Neural cell (in vitro differentiated cells): ENCODE results near the gene CTU1. TPM values are rescaled to one million over a fixed set of nuclear protein-coding genes. Genes with fewer than 3 reads are reported as not detected.

Source experiments
- H2AFZ ChIP-seq: fragments of 200-600, 300-800 bp; sonication (generic), shearing (Covaris generic); 2 replicates; pipeline ENCODE4 v1.6.0; 2014; ENCODE audit warnings: low read depth, mild to moderate bottlenecking, antibody characterized with exemption, low read length, moderate library complexity
- H3F3A ChIP-seq: fragments of 200-600 bp; shearing (Covaris generic); 2 replicates; pipeline ENCODE4 v1.6.1; 2016; ENCODE audit warnings: mild to moderate bottlenecking, moderate library complexity, mixed read lengths, antibody characterized with exemption, low read length; ENCODE audit not compliant: insufficient read depth, poor library complexity, severe bottlenecking
- H3K27ac ChIP-seq: fragments of 200-600, 300-800 bp; sonication (generic), shearing (Covaris generic); 2 replicates; pipeline ENCODE4 v1.5.1; 2014; ENCODE audit warnings: mild to moderate bottlenecking, low read length, moderate library complexity
- H3K27me3 ChIP-seq: fragments of 300-800, 200-600 bp; sonication (generic), shearing (Covaris generic); 2 replicates; pipeline ENCODE4 v1.6.0; 2014; ENCODE audit warnings: mild to moderate bottlenecking, low read depth, low read length, moderate library complexity; ENCODE audit not compliant: insufficient read depth
- H3K36me3 ChIP-seq: fragments of 300-800, 200-600 bp; sonication (generic), shearing (Covaris generic); 2 replicates; pipeline ENCODE4 v1.5.1; 2014; ENCODE audit warnings: mild to moderate bottlenecking, antibody characterized with exemption, low read length, moderate library complexity; ENCODE audit not compliant: insufficient read depth
- H3K4me2 ChIP-seq: fragments of 300-800, 200-600 bp; sonication (generic), shearing (Covaris generic); 2 replicates; pipeline ENCODE4 v1.6.0; 2014; ENCODE audit warnings: mild to moderate bottlenecking, low read length
- H3K4me3 ChIP-seq: fragments of 300-800, 200-600 bp; sonication (generic), shearing (Covaris generic); 2 replicates; pipeline ENCODE4 v1.5.1; 2014; ENCODE audit warnings: mild to moderate bottlenecking, low read length, moderate library complexity
- H3K79me2 ChIP-seq: fragments of 200-600 bp; shearing (Covaris generic); replicated peaks from 2 replicates; pipeline ENCODE4 v1.6.0; 2014; ENCODE audit warnings: mild to moderate bottlenecking, low read length, moderate library complexity; ENCODE audit not compliant: insufficient read depth
- H3K9ac ChIP-seq: fragments of 300-800, 200-600 bp; sonication (generic), shearing (Covaris generic); 2 replicates; pipeline ENCODE4 v1.6.1; 2016; ENCODE audit warnings: mild to moderate bottlenecking, low read length, mixed read lengths
- H3K9me2 ChIP-seq: fragments of 200-600 bp; shearing (Covaris generic); 2 replicates; pipeline ENCODE4 v1.6.1; 2016; ENCODE audit warnings: mild to moderate bottlenecking, low read length, mixed read lengths; ENCODE audit not compliant: insufficient read depth
- H3K9me3 ChIP-seq: fragments of 200-600, 300-800 bp; sonication (generic), shearing (Covaris generic); 2 replicates; pipeline ENCODE4 v1.6.1; 2016; ENCODE audit warnings: mild to moderate bottlenecking, mixed run types, low read length, moderate library complexity, mixed read lengths
- H4K20me1 ChIP-seq: fragments of 200-600 bp; shearing (Covaris generic); 2 replicates; pipeline ENCODE4 v1.6.1; 2016; ENCODE audit warnings: mild to moderate bottlenecking, mixed run types; ENCODE audit not compliant: insufficient read depth
- CTCF ChIP-seq: fragments of 450-650 bp; IDR thresholded peaks from 2 replicates; pipeline ENCODE4 v1.5.1; 2014; ENCODE audit warnings: antibody characterized with exemption, mild to moderate bottlenecking, moderate library complexity; ENCODE audit not compliant: poor library complexity, severe bottlenecking
- EP300 ChIP-seq: fragments of 450-650 bp; conservative IDR thresholded peaks from 2 replicates; pipeline ENCODE4 v1.6.1; 2014; ENCODE audit warnings: antibody characterized with exemption, mild to moderate bottlenecking, moderate library complexity; ENCODE audit not compliant: poor library complexity, severe bottlenecking
- EZH2 ChIP-seq: fragments of 200-600, 300-800 bp; shearing (Covaris generic), sonication (generic); IDR thresholded peaks from 2 replicates; pipeline ENCODE4 v1.6.1; 2014; ENCODE audit warnings: antibody characterized with exemption, low read length, borderline replicate concordance, mild to moderate bottlenecking; ENCODE audit not compliant: insufficient read depth, poor library complexity, severe bottlenecking
- MXI1 ChIP-seq: fragments of 450-650 bp; conservative IDR thresholded peaks from 2 replicates; pipeline ENCODE4 v1.6.1; 2014; ENCODE audit warnings: antibody characterized with exemption, mild to moderate bottlenecking; ENCODE audit not compliant: poor library complexity, severe bottlenecking
- POLR2AphosphoS5 ChIP-seq: IDR thresholded peaks from 2 replicates; pipeline ENCODE4 v1.6.1; 2012
- RAD21 ChIP-seq: fragments of 450-650 bp; conservative IDR thresholded peaks from 2 replicates; pipeline ENCODE4 v1.6.1; 2014; ENCODE audit warnings: antibody characterized with exemption, mild to moderate bottlenecking, moderate library complexity
- REST ChIP-seq: IDR thresholded peaks from 2 replicates; pipeline ENCODE4 v1.6.1; 2012; ENCODE audit warnings: borderline replicate concordance
- SMC3 ChIP-seq: fragments of 450-650 bp; conservative IDR thresholded peaks from 2 replicates; pipeline ENCODE4 v1.6.1; 2014; ENCODE audit warnings: antibody characterized with exemption, mild to moderate bottlenecking, moderate library complexity; ENCODE audit not compliant: poor library complexity
- TAF1 ChIP-seq: IDR thresholded peaks from 2 replicates; pipeline ENCODE4 v1.6.1; 2012; ENCODE audit warnings: low read depth
- polyA plus RNA-seq: library from polyadenylated mRNA; depleted of rRNA; stranded (reverse); fragments of >200 nt; gene quantifications from 2 replicates; pipeline ENCODE4 v1.2.3, GENCODE V29; 2014

CTU1 gene
- polyA plus RNA-seq, 1 donor from 2014 or later = 12.6 TPM

GRCh38 chr19:51123802-51124201 lies 15.6 kb upstream of the CTU1 start:
- no peaks in the 10 kb centered on the region for H3K9me2 ChIP-seq
- H3K9me3 ChIP-seq = no peaks in the 10 kb centered on the region
- H3K27me3 ChIP-seq = no peaks in the 10 kb centered on the region
- no peaks in the 10 kb centered on the region for H4K20me1 ChIP-seq
- no peak overlapping the region for H3K9ac ChIP-seq
- no peak overlapping the region for H3K4me3 ChIP-seq
- no peaks in the 10 kb centered on the region for H3F3A ChIP-seq
- no peaks in the 10 kb centered on the region for H3K79me2 ChIP-seq
- TF ChIP-seq EZH2 = no peak
- TF ChIP-seq REST = no peak
- no peak for TF ChIP-seq TAF1
- no peak for TF ChIP-seq RAD21
- no peak for TF ChIP-seq EP300
- no peak for TF ChIP-seq POLR2AphosphoS5
- TF ChIP-seq SMC3 = no peak
- TF ChIP-seq MXI1 = no peak
- TF ChIP-seq CTCF = no peak
- no peak overlapping the region for H3K4me2 ChIP-seq
- H3K36me3 ChIP-seq = no peaks in the 10 kb centered on the region
- H3K27ac ChIP-seq = no peak overlapping the region
- no peak overlapping the region for H2AFZ ChIP-seq

- Histone ChIP-seq H3K27ac (no peak overlapping the region), H3K79me2 (no peaks in the 10 kb centered on the region), H2AFZ (no peak overlapping the region), H3F3A (no peaks in the 10 kb centered on the region), H4K20me1 (no peaks in the 10 kb centered on the region), H3K9ac (no peak overlapping the region), H3K4me3 (no peak overlapping the region), H3K4me2 (no peak overlapping the region), H3K36me3 (no peaks in the 10 kb centered on the region), H3K27me3 (no peaks in the 10 kb centered on the region), H3K9me3 (no peaks in the 10 kb centered on the region), H3K9me2 (no peaks in the 10 kb centered on the region)
- TF ChIP-seq MXI1 = no peak
- no peak for TF ChIP-seq REST
- no peak for TF ChIP-seq SMC3
- TF ChIP-seq EP300 = no peak
- no peak for TF ChIP-seq RAD21
- no peak for TF ChIP-seq EZH2
Measured at GRCh38 chr19:51123381-51123800, 15.2 kb upstream of the CTU1 start.
